DMS153 (cell line): Measurements from ENCODE around the gene CD274.
"Not testable (repeated sequence)": the region's sequence is repeated elsewhere in the genome, so short reads cannot be mapped to it uniquely, and the experiment has no call there.

Source experiments
- DNase-seq: peaks from one replicate; lab custom pipeline; 2025; lab: John Stamatoyannopoulos, UW

The CD274 gene

DNA sequence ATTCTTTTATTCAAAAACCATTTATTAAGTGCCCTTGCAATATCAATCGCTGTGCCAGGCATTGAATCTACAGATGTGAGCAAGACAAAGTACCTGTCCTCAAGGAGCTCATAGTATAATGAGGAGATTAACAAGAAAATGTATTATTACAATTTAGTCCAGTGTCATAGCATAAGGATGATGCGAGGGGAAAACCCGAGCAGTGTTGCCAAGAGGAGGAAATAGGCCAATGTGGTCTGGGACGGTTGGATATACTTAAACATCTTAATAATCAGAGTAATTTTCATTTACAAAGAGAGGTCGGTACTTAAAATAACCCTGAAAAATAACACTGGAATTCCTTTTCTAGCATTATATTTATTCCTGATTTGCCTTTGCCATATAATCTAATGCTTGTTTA lies 18.5 kb downstream of the CD274 start:
- DNase-seq: no peak

DNA sequence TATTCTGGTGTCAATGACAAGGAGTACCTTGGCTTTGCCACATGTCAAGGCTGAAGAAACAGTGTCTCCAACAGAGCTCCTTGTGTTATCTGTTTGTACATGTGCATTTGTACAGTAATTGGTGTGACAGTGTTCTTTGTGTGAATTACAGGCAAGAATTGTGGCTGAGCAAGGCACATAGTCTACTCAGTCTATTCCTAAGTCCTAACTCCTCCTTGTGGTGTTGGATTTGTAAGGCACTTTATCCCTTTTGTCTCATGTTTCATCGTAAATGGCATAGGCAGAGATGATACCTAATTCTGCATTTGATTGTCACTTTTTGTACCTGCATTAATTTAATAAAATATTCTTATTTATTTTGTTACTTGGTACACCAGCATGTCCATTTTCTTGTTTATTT lies 19.8 kb downstream of the CD274 start:
- DNase-seq: no peak

DNA sequence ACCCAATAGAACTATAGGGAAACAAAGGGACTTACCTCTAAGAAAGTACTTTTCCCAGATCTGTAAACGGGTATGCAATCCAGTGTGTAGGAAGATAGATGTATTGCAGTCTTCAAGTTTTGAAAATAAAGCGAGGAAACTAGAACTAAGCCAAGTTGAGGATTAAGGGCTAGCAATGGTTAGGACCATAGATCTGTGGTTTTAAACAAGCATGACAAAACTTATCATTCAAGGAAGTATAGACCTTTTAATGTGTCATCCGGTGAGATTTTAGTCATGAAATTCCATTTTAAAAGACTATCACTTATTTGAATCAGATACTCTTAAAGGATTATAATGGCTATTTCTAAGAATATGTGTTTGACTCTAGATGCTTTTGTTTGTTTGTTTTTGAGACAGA lies 20.5 kb downstream of the CD274 start:
- no peak for DNase-seq

DNA sequence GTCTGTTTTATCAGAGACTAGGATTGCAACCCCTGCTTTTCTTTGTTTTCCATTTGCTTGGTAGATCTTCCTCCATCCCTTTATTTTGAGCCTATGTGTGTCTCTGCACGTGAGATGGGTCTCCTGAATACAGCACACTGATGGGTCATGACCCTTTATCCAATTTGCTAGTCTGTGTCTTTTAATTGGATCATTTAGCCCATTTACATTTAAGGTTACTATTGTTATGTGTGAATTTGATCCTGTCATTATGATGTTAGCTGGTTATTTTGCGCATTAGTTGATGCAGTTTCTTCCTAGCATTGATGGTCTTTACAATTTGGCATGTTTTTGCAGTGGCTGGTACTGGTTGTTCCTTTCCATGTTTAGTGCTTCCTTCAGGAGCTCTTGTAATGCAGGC lies 25.3 kb downstream of the CD274 start:
- not testable (repeated sequence) for DNase-seq

DNA sequence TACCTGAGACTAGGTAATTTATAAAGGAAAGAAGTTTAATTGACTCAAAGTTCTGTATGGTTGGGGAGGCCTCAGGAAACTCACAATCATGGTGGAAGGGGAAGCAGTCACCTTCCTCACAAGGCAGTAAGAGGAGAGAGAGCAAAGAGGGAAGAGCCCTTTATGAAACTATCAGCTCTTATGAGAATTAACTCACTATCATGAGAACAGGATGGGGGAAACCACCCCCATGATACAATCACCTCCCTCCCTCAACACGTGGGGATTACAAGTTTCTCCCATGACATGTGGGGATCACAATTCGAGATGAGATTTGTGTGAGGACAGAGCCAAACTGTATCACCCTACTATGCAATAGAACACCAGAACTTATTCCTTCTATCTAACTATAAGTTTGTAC lies 27.9 kb downstream of the CD274 start:
- no peak for DNase-seq

DNA sequence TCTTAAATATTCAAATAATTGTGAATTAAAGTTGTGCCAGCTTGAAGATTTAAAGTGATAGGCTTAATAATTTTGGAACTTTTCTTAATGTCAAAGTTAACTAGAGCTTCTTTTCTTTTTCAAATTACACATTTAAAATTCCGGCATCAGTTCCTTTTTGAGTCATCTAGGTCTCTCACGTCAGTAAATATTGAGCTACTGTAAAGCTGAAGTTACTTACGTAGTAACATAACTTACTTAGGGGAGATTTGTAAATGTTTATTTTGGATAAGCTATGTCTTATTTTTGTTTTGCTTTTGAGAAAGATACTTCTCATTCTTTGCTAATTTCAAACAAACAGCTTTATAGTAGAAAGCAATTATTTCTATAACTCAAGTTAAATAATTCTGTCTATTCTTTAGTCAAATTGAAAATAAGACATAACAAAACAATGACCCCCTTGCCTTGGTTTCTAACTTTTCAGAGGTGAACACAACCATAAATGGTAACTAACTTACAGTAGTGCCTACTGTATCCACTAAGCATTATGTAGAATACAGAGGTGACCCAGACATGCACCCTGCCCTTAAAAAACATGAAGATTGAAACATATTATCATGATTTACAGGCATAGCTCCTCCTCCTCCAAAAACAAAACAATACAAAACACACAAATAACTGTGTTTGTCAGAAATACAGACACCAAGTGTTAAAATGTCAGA lies 29.8 kb downstream of the CD274 start:
- no peak for DNase-seq

DNA sequence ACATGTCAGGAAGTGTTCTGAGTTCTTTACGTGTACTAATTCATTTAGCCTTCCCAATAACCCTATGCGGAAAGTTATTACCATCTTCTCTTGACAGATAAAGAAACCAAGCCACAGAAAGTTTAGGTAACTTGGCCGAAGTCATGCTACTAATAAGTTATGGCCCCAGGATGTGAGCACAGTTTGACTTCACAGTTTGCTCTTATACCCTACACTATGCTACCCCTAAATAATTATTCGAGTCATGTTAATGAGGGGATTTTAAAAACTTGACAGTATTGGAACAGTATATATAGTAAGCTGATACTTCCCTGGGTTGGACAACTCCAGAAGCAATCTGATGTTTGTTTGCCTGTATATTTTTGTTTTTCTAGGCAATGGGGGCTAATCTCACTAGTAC lies 30.6 kb downstream of the CD274 start:
- no peak for DNase-seq

DNA sequence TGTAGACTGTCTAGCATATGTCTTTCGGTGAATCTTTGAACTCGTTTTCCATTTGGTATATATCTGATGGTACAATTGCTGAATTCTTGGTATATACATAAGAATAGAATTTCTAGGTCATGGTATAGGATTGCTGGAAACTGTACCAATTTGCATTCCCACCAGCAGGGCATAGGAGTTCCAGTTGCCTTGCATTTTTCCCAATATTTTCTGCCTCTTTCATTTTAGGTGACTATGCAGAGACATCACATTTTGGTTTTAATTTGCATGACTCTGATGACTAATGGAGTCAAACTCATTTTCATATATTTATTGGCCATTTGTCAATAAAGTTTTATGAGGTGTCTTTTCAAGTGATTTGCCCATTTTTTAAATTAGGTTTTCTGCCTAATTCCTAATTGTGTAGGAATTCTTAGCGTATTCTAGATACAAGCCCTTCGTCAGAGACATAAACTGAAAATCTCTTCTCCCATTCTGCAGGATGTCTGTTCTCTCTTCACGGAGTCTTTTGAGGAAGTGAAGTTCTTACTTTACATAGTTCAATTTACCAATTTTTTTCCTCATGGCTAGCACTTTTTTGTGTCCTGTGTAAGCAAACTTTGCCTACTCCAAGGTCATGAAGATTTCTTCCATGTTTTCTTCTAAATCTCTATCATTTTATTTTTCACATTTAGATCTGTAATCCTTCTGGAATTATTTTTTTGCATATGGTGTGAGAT lies 31.1 kb downstream of the CD274 start:
- no peak for DNase-seq

DNA sequence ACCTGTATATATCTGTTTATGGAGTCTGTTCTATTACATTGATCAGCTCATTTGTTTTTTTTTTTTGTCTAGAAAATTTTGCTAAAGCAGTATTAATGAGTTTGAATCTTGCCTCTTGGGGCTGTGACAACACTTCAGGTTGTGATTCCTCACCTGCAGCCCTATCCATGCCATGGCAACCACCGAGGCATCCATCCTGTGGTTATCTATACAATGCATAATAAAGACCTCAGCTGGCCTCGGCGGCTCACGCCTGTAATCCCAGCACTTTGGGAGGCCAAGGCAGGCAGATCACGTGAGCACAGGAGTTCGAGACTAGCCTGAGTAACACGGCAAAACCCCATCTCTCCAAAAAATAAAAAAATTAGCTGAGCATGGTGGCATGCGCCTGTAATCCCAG lies 31.9 kb downstream of the CD274 start:
- no peak for DNase-seq

DNA sequence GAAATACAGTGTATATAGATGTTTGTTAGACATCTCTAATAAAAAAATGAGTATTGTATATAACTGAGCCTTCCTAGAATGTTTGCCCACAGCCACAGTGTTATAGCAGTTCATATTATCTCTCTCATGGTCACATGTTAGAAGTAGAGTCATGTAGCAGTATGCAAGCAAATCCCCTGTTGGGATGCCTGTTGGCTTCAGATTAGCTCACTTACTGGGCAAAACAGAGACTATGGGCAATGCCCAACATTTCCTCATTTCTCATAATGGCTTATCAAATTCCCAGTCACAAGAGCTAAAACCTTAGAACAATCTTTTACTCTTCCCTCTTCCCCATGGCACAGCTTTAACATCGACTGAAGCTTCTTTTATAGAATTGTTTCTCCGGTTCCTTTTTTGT lies 33.0 kb downstream of the CD274 start:
- DNase-seq: no peak

DNA sequence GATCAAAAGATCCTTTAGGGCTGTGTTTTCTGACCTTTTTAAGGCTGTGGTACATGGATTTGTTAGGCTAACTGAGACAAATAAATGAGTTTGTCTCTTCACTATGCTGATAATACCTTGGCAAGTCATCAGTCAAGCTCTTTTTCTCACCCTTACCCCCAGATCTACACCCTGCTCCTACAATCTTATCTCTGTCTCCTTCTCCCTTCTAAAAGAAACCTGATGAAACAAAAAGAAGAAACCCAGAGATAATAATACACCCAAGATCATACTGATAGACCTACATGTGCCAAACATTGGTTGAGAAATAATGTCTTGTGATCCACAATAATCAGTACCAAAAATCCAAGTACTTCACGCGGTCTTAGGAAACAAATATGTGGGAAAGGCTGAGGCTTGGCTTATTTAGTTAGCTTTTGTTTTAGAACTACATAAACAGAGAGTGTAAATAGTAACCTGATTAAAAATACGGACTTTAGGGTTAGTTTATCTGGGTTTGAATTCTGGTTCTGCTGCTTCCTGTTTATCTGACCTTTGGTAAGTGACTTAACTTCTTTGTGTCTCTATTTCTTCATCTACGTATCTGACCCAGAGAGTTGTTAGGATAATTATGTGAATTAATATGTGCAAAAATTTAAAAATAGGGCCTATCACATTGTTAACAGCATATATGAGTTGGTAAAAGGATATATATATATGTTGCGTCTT lies 35.2 kb downstream of the CD274 start:
- DNase-seq: no peak

DNA sequence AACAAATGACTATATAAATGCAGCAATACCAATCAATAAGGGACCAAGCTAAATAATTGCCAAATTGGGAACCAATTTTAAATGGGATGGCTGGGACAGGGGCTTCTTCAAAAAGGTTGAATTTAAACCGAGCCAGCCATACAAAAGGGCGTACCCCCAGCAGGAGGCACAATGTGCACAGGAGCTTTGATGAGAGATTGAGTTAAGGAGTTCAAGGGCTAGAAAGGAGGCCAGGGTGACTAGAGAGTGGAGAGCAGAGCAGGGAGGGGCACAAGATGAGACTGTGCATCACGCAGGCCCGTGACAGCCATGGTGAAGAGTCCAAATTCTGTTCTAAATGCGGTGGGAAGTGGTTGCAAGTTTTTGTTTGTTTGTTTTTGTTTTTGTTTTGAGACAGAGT lies 36.6 kb downstream of the CD274 start:
- DNase-seq: no peak

DNA sequence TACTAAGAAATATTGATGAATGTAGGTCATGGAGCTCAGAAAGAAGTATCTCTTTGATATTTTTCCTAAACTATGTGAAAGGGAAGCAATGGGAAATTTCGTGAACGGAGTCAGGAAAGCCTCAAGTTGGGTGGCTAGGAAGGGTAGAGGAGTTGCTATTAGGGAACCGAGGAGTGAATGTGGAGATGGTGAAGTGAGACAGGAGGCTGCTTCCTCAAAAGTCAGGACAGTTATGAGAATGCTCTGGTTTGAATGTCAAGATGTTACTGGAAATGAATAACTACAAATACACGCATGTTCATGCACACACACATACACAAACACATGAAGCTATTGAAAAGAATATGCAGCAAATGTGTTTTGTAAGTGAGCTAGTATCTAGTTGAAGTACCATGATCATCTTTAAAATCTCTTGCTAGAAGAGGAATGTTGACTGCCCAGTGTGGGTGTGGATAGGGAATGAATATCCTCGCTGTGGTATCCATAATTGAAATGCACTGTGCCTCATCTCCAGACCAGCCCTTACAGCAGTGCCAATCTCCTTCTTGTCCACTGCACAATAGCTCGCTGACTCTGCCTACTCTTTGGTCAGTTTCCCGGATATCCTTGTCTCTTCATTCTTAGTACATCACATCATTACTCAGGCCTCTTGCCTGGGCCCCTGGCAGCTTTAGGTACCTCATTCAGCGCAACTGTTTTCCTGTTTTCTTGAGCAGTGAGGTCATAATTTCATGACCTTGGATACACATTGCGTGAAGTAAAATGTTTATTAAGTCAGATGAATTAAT lies 38.1 kb downstream of the CD274 start:
- DNase-seq: no peak

DNA sequence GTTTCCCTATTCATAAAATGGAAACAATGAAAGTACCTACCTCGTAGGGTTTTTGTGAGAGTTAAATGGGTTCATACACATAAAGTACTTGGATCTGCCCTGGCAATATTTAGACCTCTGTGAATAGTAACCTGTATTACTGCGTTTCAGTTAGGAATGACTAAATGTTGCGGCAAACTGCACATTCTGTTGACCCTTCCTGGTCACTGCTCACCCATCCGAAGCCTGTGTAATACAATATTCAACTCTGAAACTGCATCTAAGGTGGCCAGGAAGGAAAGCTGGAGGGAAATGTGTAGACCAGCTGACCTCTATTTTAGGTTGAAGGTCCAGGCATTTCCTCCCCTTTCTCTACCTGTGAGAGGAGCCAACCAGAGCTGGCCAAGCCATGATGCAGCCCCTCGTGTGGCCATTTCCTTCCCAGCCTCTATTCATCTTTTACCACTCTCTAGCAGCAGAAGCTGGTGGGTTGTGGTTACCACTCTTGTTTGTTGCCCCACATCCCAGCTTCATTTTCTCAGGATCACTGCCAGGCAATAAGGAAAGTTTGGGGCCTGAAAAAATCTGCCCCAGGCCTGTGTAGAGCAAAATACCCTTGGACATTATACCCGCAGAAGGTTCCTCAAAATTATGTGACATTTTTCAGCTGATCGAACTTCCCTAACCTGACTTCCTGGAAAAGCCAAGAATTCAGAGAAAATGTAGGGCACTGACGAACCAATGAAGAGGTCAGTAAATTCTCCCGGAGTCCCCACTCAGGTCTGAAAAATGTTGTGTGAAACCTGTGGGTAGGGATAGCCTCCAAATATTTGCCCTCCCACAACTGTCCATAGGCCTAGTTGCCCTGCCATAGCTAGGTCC lies 39.5 kb downstream of the CD274 start:
- DNase-seq: no peak

DNA sequence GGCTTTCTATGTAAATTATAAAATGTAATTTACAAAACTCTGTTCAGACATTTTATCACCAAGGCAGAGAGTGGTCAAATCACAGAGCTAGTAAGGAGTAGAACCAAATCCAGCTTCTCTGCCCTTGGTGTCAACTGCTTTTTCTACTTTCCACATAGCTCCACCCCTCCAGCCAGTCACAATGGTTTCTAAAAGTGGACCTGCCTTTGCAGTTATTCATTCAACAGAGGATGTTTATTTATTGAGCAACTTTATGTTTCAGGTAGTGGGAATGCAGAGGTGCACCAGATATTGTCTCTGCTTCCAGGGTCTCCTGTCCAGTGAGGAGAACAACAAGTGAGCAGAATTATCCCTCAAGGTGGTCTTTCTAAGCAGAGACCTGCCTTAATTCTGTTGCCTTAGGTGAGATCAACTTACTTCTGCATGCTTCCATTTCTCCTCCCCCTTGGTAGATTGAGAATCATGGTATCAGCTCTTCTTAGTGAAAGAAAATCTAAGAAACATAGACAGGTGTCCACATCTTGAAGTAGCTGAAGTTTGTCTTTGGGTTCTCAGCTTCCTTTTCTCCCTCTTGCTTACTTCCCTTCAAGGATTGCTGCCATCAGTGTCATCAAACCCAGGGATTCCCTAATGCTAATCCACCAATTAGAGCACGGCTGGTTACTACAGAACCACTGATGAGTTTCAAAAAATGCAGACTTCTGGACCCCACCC lies 42.8 kb downstream of the CD274 start:
- DNase-seq: no peak

DNA sequence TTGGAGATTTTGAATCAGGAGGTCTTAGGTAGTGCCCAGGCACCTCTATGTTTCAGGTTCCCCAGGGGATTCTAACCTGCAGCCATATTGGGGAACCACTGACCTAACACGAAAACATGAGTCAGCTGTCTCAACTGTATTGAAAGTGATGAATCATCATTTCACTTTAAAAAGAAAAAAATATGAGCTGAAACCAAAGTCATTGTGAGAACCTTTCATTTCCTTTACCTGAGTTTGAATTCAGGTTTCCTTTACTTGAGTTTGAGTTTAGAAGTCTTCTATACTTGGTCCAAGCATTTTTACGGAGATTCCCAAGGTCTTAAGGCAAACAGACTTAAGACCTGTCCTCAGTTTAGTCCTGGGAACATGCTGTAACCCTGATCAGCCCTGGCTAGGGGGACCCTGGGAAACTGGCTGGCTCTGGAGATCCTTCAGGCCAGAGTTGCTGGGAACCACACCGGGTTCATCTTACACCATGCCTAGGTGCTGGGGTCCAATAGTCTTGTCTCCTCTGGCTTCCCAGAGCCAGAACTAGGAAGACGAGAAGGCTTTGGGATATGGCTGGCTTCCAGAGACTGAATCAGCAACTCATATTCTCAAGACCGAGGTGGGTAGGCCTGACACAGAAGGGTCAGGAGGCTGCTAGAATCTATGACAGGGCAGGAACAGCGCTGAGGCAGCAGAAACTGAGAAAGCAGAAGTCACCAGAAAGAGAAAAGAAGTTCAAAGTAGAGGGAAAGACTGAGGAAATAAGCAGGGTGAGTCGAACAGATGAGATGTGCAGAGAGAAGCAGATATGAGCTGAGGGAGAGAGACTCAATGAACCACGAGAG lies 43.6 kb downstream of the CD274 start:
- no peak for DNase-seq

DNA sequence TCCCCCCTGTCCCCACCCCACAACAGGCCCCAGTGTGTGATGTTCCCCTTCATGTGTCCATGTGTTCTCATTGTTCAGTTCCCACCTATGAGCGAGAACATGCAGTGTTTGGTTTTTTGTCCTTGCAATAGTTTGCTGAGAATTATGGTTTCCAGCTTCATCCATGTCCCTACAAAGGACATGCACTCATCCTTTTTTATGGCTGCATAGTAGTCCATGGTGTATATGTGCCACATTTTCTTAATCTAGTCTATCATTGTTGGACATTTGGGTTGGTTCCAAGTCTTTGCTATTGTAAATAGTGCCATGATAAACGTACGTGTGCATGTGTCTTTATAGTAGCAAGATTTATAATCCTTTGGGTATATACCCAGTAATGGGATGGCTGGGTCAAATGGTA lies 44.4 kb downstream of the CD274 start:
- not testable (repeated sequence) for DNase-seq

DNA sequence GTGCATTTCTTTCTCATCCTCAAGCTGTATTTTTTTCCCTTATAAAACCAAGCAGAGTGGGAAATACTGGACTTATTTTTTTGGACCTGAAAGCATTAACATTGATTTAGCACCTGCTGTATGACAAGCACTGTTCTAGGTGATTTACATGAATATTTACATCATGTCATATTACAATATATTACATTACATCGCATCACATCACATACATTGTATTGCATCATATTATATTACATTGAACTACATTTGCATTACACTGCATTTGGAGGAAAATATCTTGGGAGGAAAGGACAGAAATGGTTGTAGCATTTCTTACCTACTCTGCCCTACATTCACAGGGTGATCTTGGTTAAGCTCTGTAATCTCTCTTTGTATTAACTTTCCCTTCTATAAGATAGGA lies 48.8 kb downstream of the CD274 start:
- DNase-seq: no peak

DNA sequence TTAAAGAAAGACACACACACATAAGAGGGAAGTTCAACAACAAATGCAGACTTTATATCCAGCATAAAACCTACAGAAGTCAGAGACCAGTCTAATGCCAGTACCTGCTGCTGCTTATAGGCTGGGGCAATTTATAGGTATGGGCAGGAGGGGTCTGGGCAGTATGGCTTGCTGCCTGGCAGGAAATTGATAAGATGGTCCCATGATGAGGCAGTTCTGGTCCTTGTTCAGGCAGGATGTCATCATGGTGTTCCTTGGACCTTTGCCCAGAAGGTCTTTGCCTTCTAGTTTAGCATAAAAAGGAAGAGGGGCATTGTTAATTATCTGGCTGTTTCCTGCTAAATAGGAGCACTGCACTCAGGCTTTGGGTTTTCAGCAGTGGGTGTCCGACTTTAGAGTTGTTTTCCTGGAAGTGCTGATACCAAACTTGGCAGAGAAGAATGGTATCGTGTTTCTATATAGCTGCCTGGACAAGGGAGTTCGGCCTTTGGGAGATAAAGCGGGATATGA lies 49.6 kb downstream of the CD274 start:
- peak; percentile 59 for DNase-seq
